Activated naive CD8-positive, alpha-beta T cell treated with anti-CD3 and anti-CD28 coated beads, Interleukin-2, amount 50 U/mL, for 24 hours (primary cell): ENCODE data around the gene FGF7.
"Not testable (repeated sequence)": the region's sequence is repeated elsewhere in the genome, so short reads cannot be mapped to it uniquely, and the experiment has no call there.

Experiments used
- ATAC-seq: fragments of 150-1000 bp; cut with Tn5 transposase; one replicate; pipeline ENCODE4 v1.10.0; 2021
- DNase-seq: peaks from one replicate; pipeline ENCODE4 v3.0.0; 2021
- H3K27ac Mint-ChIP-seq: one replicate; pipeline ENCODE4 v1.8.0; 2021; ENCODE audit warnings: mild to moderate bottlenecking, mixed read lengths
- H3K27me3 Mint-ChIP-seq: one replicate; pipeline ENCODE4 v1.8.0; 2021; ENCODE audit warnings: mixed read lengths
- H3K36me3 Mint-ChIP-seq: one replicate; pipeline ENCODE4 v1.8.0; 2021; ENCODE audit warnings: low read depth, mixed read lengths
- H3K4me1 Mint-ChIP-seq: one replicate; pipeline ENCODE4 v1.8.0; 2021; ENCODE audit warnings: mixed read lengths
- H3K4me3 Mint-ChIP-seq: one replicate; pipeline ENCODE4 v1.8.0; 2021; ENCODE audit warnings: mild to moderate bottlenecking, moderate library complexity, mixed read lengths
- H3K9me3 Mint-ChIP-seq: one replicate; pipeline ENCODE4 v1.8.0; 2021; ENCODE audit warnings: mixed read lengths

The FGF7 gene

GRCh38 chr15:49495993-49496753 lies 73.1 kb downstream of the FGF7 start:
- H3K4me3 Mint-ChIP-seq = no peak overlapping the region
- peaks cover 5% of the 10 kb centered on the region for H3K9me3 Mint-ChIP-seq
- DNase-seq (no peak), ATAC-seq (no peak)
- H3K27ac Mint-ChIP-seq = no peak overlapping the region
- H3K36me3 Mint-ChIP-seq = no peaks in the 10 kb centered on the region
- H3K27me3 Mint-ChIP-seq = peaks cover 2% of the 10 kb centered on the region
- no peaks in the 10 kb centered on the region for H3K4me1 Mint-ChIP-seq

- H3K27ac Mint-ChIP-seq = no peak overlapping the region
- DNase-seq (no peak), ATAC-seq (no peak)
- H3K4me3 Mint-ChIP-seq = no peak overlapping the region
- H3K9me3 Mint-ChIP-seq = peaks cover 13% of the 10 kb centered on the region
- H3K4me1 Mint-ChIP-seq = no peaks in the 10 kb centered on the region
- H3K27me3 Mint-ChIP-seq = peaks cover 2% of the 10 kb centered on the region
- H3K36me3 Mint-ChIP-seq = no peaks in the 10 kb centered on the region
These were observed 78.5 kb downstream of the FGF7 start for GRCh38 chr15:49501586-49501985.

GRCh38 chr15:49506341-49506740 lies 83.3 kb downstream of the FGF7 start:
- H3K27ac Mint-ChIP-seq = no peak overlapping the region
- no peaks in the 10 kb centered on the region for H3K4me1 Mint-ChIP-seq
- DNase-seq (no peak), ATAC-seq (no peak)
- no peaks in the 10 kb centered on the region for H3K36me3 Mint-ChIP-seq
- peaks cover 7% of the 10 kb centered on the region for H3K9me3 Mint-ChIP-seq
- no peak overlapping the region for H3K4me3 Mint-ChIP-seq
- H3K27me3 Mint-ChIP-seq = no peaks in the 10 kb centered on the region

GRCh38 chr15:49507261-49507660 lies 84.2 kb downstream of the FGF7 start:
- no peak overlapping the region for H3K4me3 Mint-ChIP-seq
- ATAC-seq = no peak
- no peaks in the 10 kb centered on the region for H3K27me3 Mint-ChIP-seq
- DNase-seq = no peak
- H3K36me3 Mint-ChIP-seq = no peaks in the 10 kb centered on the region
- no peak overlapping the region for H3K27ac Mint-ChIP-seq
- peaks cover 5% of the 10 kb centered on the region for H3K9me3 Mint-ChIP-seq
- H3K4me1 Mint-ChIP-seq = no peaks in the 10 kb centered on the region

GRCh38 chr15:49512739-49513138 lies 89.7 kb downstream of the FGF7 start:
- not testable (repeated sequence) for DNase-seq, H3K4me1 Mint-ChIP-seq, H3K4me3 Mint-ChIP-seq, H3K27me3 Mint-ChIP-seq, H3K9me3 Mint-ChIP-seq, H3K36me3 Mint-ChIP-seq, ATAC-seq, H3K27ac Mint-ChIP-seq

GRCh38 chr15:49521802-49522201 lies 98.8 kb downstream of the FGF7 start:
- H3K9me3 Mint-ChIP-seq = peaks cover 21% of the 10 kb centered on the region
- peaks cover 6% of the 10 kb centered on the region for H3K27me3 Mint-ChIP-seq
- no peak overlapping the region for H3K4me3 Mint-ChIP-seq
- DNase-seq (no peak), ATAC-seq (no peak)
- H3K27ac Mint-ChIP-seq = no peak overlapping the region
- H3K36me3 Mint-ChIP-seq = peaks cover 6% of the 10 kb centered on the region
- H3K4me1 Mint-ChIP-seq = no peaks in the 10 kb centered on the region

GRCh38 chr15:49528289-49528688 lies 105.2 kb downstream of the FGF7 start:
- Mint-ChIP-seq H3K9me3 (peaks cover 12% of the 10 kb centered on the region), H3K36me3 (peaks cover 4% of the 10 kb centered on the region), H3K4me1 (no peaks in the 10 kb centered on the region), H3K27ac (no peak overlapping the region), H3K4me3 (no peak overlapping the region), H3K27me3 (peaks cover 4% of the 10 kb centered on the region)
- DNase-seq (no peak), ATAC-seq (no peak)

GRCh38 chr15:49530092-49530491 lies 107.0 kb downstream of the FGF7 start:
- Mint-ChIP-seq H3K4me3 (no peak overlapping the region), H3K4me1 (no peaks in the 10 kb centered on the region), H3K27ac (no peak overlapping the region), H3K27me3 (peaks cover 2% of the 10 kb centered on the region), H3K36me3 (no peaks in the 10 kb centered on the region), H3K9me3 (peaks cover 18% of the 10 kb centered on the region)
- ATAC-seq (no peak), DNase-seq (no peak)
